ENCODE data around the gene AGMAT.

The AGMAT gene

DNA sequence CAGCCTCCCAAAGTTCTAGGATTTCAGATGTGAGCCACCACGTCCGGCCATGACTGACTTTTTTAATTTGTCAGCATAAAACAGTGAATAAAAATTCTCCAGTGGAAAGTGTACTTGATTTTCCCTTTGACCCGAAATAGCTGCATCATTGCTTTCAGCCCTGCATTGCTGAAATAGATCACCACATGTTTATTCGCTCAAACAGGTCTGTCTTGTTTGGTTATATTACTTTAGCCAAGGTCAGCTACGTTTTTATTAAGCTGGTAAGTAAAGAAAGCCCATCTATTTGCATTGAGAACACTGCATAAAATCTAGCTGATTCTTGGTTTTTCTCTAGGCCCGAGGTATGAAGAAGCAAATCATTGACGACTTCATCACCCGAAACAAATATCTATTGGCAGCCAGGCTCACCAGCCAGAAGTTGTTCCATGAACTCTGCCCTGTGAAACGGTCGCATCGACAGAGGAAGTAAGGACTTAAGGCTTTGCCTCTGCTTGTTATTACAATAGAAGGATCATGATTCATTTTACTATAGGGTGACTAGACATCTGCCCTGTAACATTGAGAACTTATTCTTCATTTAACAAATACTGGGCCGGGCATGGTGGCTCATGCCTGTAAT lies 25.6 kb downstream of the AGMAT start:
- no peak for DNase-seq (ENCODE audit: low spot score)

DNA sequence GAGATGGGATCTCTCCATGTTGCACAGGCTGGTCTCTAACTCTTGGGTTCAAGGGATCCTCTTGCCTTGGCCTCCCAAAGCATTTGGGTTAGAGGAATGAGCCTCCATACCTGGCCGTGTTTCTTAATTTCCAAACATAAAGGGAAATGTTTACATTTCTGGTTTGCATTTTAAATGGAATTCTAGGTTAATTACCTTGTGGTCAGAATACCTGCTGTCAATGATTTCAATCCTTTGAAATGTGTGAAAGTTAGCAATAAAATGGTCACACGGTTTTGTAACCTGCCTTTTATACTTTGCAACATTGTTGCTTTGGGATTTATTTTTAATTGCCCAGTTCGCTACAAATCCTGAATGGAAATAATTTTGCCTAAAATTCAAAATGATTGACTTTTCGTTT lies 26.3 kb downstream of the AGMAT start:
- no peak for DNase-seq (ENCODE audit: low spot score)

DNA sequence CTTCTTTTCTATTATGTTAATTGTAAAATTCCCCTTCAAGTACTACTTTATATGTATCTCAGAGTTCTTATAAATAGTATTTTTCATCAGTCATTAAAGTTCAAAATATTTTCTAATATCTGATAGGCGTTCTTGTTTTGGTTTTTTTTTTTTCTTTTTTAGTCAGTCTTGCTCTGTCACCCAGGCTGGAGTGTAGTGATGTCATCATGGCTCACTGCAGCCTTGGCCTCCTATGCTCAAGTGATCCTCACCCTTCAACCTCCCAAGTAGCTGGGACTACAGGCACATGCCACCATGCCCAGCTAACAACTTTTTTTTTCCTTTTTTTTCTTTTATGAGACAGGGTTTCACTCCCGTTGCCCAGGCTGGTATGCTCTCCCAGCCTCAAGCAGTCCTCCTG lies 27.3 kb downstream of the AGMAT start:
- peak; percentile 22 for DNase-seq (ENCODE audit: low spot score)

DNA sequence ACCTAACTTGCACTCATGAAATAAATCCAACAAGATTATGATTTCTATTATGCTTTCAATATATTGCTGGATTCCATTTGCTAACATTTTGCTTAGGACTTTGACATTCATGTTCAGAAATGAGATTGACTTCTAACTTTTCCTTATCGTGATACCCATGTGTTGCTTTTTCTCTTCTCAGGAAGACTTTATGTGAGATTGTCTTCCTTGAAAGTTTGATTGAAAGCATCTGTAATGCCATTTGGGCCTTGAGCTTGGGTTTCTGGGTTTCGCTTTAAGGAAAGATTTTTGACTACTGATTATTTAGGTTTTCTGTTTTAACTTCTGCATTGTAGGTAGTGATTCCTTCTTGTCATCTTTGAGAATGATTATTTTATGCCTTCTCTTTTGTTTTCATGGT lies 27.8 kb downstream of the AGMAT start:
- no peak for DNase-seq (ENCODE audit: low spot score)

GRCh38 chr1:15550573-15550972 lies 34.3 kb downstream of the AGMAT start:
- DNase-seq (ENCODE audit: low spot score), result no peak

GRCh38 chr1:15546641-15547040 lies 38.2 kb downstream of the AGMAT start:
- DNase-seq (ENCODE audit: low spot score), result no peak

GRCh38 chr1:15543589-15544568 lies 41.0 kb downstream of the AGMAT start:
- DNase-seq (ENCODE audit: low spot score), result no peak

GRCh38 chr1:15543251-15543588 lies 41.6 kb downstream of the AGMAT start:
- DNase-seq (ENCODE audit: low spot score), result no peak

GRCh38 chr1:15542388-15543250 lies 42.2 kb downstream of the AGMAT start:
- DNase-seq (ENCODE audit: low spot score), result no peak

- no peak for DNase-seq (ENCODE audit: low spot score)
Observed at GRCh38 chr1:15541231-15541792, 43.5 kb downstream of the AGMAT start.

GRCh38 chr1:15540186-15540585 lies 44.7 kb downstream of the AGMAT start:
- no peak for DNase-seq (ENCODE audit: low spot score)

DNA sequence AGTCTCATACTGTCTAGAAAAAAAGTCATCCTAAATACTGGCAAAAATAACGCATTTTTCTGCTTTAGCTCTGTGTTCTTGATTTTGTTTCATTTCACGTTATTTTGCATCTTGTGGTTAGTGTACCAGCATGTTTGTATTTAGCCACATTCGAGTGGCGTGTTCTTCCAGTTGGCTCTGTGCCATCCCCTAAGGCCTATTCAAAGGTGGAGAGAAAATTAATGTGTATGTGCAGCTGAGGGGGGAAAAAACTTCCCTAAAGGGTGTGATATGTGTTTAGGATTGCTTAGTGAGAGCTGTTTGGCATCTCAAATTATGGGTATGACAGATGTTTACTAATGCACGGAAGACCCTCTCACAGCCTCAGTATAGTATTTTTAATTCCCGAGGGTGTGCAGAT lies 46.1 kb downstream of the AGMAT start:
- DNase-seq (ENCODE audit: low spot score), result no peak

DNA sequence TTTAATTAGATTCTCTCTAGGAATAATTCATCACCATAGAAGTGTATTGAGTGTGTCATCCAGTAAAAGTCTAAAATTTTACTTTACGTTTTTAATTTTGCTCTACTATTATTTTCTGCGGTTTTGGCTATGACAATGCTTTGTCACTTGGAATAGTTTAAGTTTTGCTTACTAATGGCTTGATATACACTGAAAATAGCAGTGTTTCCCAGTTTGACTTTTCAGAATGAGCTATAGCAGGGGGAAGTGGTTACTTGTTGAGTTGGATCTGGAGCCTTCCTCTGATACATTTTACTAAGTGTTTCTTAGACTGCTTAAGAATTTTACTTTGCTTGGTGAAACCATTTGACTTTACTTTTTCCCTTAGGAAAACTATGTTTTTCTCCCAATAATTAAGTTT lies 53.2 kb downstream of the AGMAT start:
- no peak for DNase-seq (ENCODE audit: low spot score)

DNA sequence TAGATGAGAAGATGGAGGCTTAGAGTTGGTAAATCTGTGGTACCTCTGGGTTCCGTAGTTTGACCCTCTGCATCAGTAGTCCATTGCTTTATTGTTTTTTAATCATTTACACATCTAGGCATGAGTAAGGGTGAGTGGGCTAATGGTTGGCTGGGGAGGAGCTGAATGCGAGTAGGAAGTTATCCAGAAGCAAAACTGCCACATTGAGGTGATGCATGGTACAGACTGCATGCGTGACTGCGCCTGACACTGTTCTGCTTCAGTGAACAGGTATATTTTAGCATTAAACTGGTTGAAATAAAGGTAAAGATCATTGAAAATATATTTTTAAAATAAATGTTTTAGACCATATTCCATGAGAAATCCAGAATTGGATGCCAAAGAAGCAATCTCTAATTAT lies 53.8 kb downstream of the AGMAT start:
- DNase-seq (ENCODE audit: low spot score), result no peak

DNA sequence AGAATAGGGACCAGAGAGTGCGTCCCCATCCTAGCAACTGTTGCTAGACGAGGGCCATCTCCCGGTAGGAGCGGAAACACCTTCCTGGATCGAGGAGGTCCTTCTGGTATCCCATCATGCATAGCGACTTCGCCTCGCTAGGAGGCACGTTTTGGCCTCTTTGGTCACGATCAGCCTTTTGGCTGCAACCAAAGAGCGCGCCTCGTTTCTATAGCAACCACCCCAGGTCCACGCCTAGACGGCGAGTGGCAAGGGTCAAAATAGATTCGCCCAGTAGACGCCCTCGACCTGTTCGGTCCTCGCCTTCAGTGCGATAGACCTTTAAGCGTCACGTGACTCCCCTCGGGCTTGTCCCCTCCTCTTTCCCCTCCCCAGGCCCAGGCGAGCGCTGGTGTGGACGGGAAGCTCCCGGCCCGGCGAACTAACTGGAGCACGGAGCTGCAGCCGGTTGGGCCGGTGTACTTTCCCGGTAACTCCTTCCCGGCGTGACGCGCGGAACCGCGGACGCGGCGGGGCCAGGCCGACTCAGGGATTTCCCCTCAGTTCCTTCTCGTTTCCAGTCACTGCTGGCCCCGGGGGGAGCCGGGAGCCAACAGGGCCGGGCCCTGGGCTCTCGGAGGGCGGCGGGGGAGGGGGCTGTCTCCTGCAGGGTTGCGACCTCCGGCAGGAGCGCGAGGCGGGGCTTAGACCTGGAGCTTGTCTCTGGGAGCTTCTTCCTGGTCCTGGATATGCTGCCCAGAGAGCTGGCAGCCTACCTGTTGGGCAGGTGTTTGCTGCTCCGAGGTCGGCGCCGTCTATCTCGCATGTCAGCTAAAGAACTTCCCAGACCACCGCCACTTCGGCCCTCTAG lies 58.1 kb downstream of the AGMAT start, which contains the start of gene DNAJC16:
TSS of gene DNAJC16 (plus strand) at position 359 of the 850 bp plus-strand sequence. CDS start 2,258 bp downstream, outside the sequence.
- DNase-seq (ENCODE audit: low spot score), result peak; percentile 100

GRCh38 chr1:15526021-15526489 lies 58.8 kb downstream of the AGMAT start:
- no peak for DNase-seq (ENCODE audit: low spot score)

GRCh38 chr1:15525050-15526020 lies 59.5 kb downstream of the AGMAT start:
- DNase-seq (ENCODE audit: low spot score), result peak; percentile 43

DNA sequence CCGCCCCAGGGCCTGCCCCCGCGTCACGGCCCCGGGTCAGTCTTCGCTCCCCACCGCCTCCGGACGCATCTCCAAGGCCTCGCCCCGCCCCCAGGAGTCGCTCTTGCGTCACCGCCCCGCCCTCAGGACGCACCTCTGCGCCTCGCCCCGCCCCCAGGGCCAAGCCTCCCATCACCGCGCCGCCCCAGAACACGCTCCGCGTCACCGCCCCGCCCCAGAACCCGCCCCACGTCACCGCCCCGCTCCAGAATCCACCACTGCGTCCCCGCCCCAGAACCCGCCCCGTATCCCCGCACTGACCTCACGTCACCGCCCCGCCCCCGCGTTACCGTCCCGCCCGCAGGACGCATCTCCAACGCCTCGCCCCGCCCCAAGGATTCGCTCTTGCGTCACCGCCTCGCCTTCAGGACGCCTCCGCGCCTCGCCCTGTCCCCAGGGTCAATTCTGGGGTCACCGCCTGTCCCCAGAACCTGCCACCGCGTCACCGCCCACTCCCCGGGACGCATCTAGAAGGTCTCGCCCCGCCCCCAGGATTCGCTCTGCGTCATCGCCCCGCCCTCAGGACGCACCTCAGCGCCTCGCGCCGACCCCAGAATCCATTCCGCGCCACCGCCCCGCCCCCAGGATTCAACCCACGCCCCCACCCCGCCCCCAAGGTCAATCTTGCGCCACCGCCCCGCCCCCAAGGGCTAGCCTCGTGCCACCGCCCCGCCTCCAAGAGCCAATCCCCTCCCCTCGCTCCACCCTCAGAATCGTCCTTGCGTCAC lies 60.4 kb downstream of the AGMAT start:
- DNase-seq (ENCODE audit: low spot score), result peak; percentile 96

DNA sequence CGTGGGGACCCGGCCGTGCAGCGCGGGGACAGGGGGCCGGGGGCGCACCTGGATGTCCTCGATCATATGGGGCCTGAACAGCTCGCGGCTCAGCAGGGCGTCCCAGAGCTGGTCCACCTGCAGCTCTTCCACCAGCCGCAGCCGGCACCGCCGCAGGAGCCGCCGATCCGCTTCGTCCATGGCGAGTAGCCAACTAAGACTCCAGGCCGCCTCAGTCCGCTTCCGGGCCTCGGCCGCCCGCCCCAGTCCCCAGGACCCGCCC lies 60.9 kb downstream of the AGMAT start, which contains the start of gene CASP9:
TSS of gene CASP9 (minus strand) at position 195 of the 262 bp plus-strand sequence. CDS start at position 180, 15 bp downstream.
- DNase-seq (ENCODE audit: low spot score), result no peak

All from RKO (cell line).